ENCODE results near the gene CLASP2.

CLASP2 gene

DNA sequence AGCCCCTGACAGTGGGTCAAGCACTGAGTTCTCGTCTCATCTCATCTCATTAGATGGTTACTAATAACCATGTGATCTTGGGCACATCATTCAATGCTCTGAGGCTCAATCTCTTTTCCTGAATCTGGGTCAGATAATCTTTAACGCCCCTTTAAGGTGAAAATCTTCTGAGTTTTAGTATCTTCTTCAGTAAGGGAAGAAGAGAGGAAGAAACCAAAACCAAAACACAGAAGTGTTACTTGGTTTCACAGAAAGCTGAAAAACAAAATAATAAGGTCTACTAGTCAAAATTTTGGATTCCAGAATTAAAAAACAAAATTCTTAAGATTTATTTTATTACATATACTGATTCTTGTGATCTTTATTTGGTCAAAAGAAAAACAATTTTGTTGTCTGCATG is 78.2 kb downstream of the CLASP2 start:
- no peak for DNase-seq (ENCODE audit: extremely low read depth, low read depth)
- TF ChIP-seq, protein P1, sequence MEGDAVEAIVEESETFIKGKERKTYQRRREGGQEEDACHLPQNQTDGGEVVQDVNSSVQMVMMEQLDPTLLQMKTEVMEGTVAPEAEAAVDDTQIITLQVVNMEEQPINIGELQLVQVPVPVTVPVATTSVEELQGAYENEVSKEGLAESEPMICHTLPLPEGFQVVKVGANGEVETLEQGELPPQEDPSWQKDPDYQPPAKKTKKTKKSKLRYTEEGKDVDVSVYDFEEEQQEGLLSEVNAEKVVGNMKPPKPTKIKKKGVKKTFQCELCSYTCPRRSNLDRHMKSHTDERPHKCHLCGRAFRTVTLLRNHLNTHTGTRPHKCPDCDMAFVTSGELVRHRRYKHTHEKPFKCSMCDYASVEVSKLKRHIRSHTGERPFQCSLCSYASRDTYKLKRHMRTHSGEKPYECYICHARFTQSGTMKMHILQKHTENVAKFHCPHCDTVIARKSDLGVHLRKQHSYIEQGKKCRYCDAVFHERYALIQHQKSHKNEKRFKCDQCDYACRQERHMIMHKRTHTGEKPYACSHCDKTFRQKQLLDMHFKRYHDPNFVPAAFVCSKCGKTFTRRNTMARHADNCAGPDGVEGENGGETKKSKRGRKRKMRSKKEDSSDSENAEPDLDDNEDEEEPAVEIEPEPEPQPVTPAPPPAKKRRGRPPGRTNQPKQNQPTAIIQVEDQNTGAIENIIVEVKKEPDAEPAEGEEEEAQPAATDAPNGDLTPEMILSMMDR (IDR thresholded peaks at IDR 0.05; ENCODE audit: low read depth, low read length): no peak

DNA sequence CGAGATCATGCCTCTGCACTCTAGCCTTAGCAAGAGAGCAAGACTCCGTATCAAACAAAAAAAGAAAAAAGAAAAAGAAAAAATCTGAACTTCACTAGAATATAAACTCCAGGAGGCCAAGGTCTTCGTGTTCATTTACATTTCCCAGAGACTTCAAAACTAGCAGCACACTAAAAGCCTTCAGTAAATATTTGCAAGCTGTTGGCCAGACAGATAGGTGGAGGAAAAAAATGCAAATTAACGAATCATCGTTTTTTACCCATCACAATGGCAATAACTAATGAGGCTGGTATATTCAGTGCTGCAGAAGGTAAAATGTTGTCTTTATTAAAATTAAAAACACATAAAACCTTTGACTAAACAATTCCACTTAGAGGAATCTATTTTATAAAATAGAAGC is 80.6 kb downstream of the CLASP2 start:
- TF ChIP-seq, protein P1 (IDR thresholded peaks at IDR 0.05; ENCODE audit: low read depth, low read length): no peak
- no peak for DNase-seq (ENCODE audit: extremely low read depth, low read depth)

DNA sequence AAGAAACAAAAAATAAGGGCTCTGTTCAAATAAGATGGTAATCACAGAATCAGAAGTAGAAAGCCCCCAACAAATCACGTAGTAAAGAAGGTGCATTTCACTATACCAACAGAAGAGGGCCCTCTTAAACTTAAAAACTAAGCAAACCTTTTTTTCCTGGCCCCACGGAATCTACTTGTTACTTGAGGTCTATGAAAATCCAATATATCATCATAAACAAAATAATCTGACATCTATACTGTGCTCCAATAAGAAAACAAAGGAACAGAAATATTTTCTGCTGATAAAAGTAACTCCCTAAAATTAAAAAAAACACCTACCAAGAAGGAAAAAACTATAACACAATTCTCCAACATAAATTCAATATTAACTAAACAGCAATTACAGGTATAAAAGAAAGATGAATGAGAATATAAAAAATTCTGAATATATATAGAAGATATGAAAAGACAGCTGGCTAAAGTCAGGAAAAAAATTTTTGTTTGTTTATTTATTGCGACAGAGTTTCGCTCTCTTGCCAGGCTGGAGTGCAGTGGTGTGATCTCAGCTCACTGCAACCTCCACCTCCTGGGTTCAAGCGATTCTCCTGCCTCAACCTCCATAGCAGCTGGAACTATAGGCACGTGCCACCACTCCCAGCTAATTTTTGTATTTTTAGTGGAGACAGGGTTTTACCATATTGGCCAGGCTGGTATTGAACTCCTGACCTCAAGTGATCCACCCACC is 81.8 kb downstream of the CLASP2 start:
- DNase-seq (ENCODE audit: extremely low read depth, low read depth): peak; percentile 40

DNA sequence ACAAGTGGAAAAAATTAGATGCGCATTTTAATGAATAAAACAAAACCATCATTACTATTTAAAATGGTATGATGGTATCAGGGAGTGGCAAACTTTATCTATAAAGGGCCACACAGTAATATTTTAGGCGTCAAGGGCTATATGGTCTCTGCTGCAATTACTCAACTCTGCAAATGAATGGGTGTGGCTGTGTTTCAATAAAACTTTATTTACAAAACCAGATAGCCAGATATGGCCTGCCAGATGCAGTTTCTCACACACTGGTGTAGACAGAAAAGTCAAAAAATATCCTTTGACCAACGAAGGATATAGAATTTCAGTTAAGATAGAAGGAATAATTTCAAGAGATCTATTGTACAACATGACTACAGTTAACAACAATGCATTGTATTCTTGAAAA is 83.8 kb downstream of the CLASP2 start:
- no peak for DNase-seq (ENCODE audit: extremely low read depth, low read depth)
- TF ChIP-seq, protein P1 (IDR thresholded peaks at IDR 0.05; ENCODE audit: low read depth, low read length): no peak

More for the DNA sequence above, 81.8 kb downstream of the CLASP2 start:
- TF ChIP-seq, protein P1 (IDR thresholded peaks at IDR 0.05; ENCODE audit: low read depth, low read length): peak; percentile 59

DNA sequence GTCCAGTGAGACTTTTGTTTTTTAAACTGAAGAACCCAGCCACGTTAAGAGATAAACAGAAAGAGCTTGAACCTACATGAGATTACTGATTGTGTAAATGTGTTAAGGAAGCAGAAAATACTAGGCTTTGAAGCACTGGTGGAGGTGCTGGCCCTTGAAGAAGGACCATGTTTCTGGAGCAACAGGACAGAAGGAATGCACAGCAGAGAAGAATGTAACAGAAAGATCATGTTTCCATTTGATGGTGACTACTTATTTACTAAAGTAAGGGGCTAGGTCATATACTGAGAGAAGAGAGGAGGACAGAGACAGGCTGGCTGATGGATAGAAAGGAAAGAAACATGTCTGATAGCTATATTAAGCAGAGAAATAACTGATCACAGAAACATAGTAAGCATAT is 88.8 kb downstream of the CLASP2 start:
- TF ChIP-seq, protein P1 (IDR thresholded peaks at IDR 0.05; ENCODE audit: low read depth, low read length): no peak
- DNase-seq (ENCODE audit: extremely low read depth, low read depth): no peak

DNA sequence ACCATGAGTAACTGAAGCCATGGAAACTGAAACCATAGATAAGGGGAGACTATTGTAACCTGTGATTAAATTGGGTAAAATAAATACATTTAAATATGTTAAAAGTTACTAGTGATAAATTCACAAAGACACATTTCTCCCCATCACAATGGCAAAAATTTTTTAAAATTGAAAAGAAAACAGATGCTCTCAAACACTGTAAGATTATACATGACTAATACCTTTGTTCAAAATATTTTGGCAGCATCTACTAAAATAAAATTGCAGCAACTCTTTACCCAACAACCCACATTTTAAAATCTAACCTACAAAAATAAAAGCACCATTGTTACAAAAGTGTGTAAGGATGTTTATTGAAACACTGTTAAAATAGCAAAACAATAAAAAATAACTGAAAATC is 93.3 kb downstream of the CLASP2 start:
- TF ChIP-seq, protein P1 (IDR thresholded peaks at IDR 0.05; ENCODE audit: low read depth, low read length): no peak
- no peak for DNase-seq (ENCODE audit: extremely low read depth, low read depth)

DNA sequence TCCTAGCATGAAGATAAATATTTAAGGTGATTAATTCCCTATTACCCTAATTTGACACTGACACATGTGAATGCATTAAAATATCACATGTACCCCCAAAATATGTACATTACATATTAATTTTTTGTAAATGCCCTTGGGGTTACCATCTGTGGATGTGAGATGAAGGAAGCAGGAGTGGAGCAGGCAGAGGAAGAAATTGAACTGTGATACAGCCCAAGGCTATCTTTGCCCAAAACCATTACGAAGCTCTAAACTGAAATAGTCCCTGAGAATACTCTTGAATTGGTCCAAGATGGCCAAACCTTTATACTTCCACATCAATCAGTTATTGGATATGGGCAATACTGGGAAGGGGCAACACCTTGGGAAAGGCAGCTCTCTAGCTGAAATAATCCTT is 105.0 kb downstream of the CLASP2 start:
- TF ChIP-seq, protein P1 (IDR thresholded peaks at IDR 0.05; ENCODE audit: low read depth, low read length): no peak
- no peak for DNase-seq (ENCODE audit: extremely low read depth, low read depth)

Measured in AG09319 (cell line).